Hematopoietic multipotent progenitor cell treated with erythropoietin and hydrocortisone succinate and interleukin-3 and kit ligand, for 4 days (in vitro differentiated cells): ENCODE data around the gene CCDC141.
A peak's percentile ranks its signal among the peaks of the same experiment; 100 is the strongest.

Experiments
- DNase-seq: peaks from one replicate; pipeline ENCODE4 v3.0.0-alpha.2; 2015

The CCDC141 gene

GRCh38 chr2:178863856-178864620 is 185.9 kb downstream of the CCDC141 start:
- DNase-seq, result no peak

GRCh38 chr2:178863130-178863855 is 186.6 kb downstream of the CCDC141 start:
- no peak for DNase-seq

GRCh38 chr2:178860551-178860950 is 189.4 kb downstream of the CCDC141 start:
- DNase-seq, result no peak

- no peak for DNase-seq
Observed at GRCh38 chr2:178859730-178860129, 190.2 kb downstream of the CCDC141 start.

- no peak for DNase-seq
Observed at GRCh38 chr2:178858896-178859625, 190.9 kb downstream of the CCDC141 start.

GRCh38 chr2:178855151-178855550 is 194.8 kb downstream of the CCDC141 start:
- no peak for DNase-seq

GRCh38 chr2:178848335-178848734 is 201.6 kb downstream of the CCDC141 start:
- no peak for DNase-seq

- no peak for DNase-seq
Observed at GRCh38 chr2:178846458-178846802, 203.5 kb downstream of the CCDC141 start.

- DNase-seq, result no peak
Observed at GRCh38 chr2:178845566-178846457, 204.1 kb downstream of the CCDC141 start.

- no peak for DNase-seq
Observed at GRCh38 chr2:178844701-178845100, 205.2 kb downstream of the CCDC141 start.

GRCh38 chr2:178844269-178844668 is 205.7 kb downstream of the CCDC141 start:
- no peak for DNase-seq

GRCh38 chr2:178843697-178844096 is 206.2 kb downstream of the CCDC141 start:
- DNase-seq, result no peak

GRCh38 chr2:178836807-178837206 is 213.1 kb downstream of the CCDC141 start:
- no peak for DNase-seq

- DNase-seq, result no peak
Observed at GRCh38 chr2:178834086-178834485, 215.9 kb downstream of the CCDC141 start.

GRCh38 chr2:178833382-178833781 is 216.6 kb downstream of the CCDC141 start:
- DNase-seq, result no peak

GRCh38 chr2:178830451-178830850 is 219.5 kb downstream of the CCDC141 start:
- no peak for DNase-seq

GRCh38 chr2:178829981-178830380 is 220.0 kb downstream of the CCDC141 start:
- no peak for DNase-seq

GRCh38 chr2:178829299-178829960 is 220.5 kb downstream of the CCDC141 start:
- peak; percentile 42 for DNase-seq

GRCh38 chr2:178828486-178828881 is 221.5 kb downstream of the CCDC141 start:
- DNase-seq, result no peak

GRCh38 chr2:178827739-178828485 is 222.0 kb downstream of the CCDC141 start:
- DNase-seq, result no peak

- no peak for DNase-seq
Observed at GRCh38 chr2:178827111-178827510, 222.8 kb downstream of the CCDC141 start.
